Activated naive CD8-positive, alpha-beta T cell treated with anti-CD3 and anti-CD28 coated beads, Interleukin-2, amount 50 U/mL, for 16 hours (primary cell): ENCODE measurements around the gene ITPR3.
A peak's percentile ranks its signal among the peaks of the same experiment; 100 is the strongest.

ENCODE experiments used
- DNase-seq: peaks from one replicate; pipeline ENCODE4 v3.0.0-alpha.2; 2020; ENCODE audit warnings: low read depth, low spot score

The ITPR3 gene

GRCh38 chr6:33686981-33687975, 66.2 kb downstream of the ITPR3 start:
- DNase-seq: no peak

- no peak for DNase-seq
Observed at GRCh38 chr6:33688006-33688405, 66.9 kb downstream of the ITPR3 start.

GRCh38 chr6:33688451-33689147, 67.5 kb downstream of the ITPR3 start:
- no peak for DNase-seq

- DNase-seq: no peak
Observed at GRCh38 chr6:33689148-33689494, 68.0 kb downstream of the ITPR3 start.

DNA sequence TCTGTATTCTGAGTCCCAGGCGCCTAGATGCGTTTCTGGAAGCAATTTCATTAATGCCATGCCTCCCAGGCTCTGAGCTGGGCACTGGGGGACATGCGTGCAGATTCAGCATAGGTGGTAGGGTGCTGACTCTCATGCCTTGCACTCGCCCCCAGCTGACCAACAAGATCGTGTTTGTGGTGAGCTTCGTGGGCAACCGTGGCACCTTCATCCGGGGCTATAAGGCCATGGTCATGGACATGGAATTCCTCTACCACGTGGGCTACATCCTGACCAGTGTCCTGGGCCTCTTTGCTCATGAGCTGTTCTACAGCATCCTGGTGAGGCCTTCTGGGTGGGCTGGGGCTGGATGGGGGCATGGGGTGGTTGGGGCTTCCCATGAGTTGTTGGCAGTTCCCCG, 68.8 kb downstream of the ITPR3 start:
- no peak for DNase-seq

GRCh38 chr6:33690766-33691165, 69.6 kb downstream of the ITPR3 start:
- DNase-seq: no peak

- no peak for DNase-seq
Observed at GRCh38 chr6:33691456-33692077, 70.4 kb downstream of the ITPR3 start.

DNA sequence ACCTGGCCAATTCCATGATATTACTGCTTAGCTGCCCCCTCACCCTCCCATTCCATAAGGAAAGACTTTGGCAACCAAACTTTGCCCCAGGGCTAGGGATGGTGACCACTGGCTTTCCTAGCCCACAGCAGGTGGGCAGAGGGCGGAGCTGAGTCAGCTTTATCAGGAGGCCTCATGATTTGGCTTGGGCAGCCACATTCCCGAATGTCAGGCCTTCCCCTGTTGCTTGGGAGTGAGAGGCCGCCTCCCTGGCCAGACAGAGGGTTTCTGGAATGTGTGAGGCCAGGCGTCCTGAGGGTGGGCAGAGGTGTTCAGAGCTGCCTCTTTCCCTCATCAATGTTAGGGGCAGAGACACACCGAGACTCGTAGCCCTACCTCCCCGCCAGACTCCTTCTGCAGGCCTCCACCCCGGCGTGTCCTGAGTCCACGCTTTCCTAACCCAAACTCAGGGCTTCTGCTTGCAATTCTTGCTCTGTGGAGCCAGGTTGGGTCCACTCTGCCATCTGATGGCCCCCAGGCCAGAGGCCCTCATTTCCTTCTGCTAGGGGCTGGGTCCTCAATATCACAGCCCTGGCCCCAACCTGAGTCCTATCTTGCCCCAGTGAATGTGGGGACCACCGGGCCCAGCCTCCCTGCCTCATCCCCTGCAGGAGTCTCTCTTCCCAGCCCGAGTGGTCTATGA, 71.1 kb downstream of the ITPR3 start:
- DNase-seq: no peak

GRCh38 chr6:33692760-33693158, 71.6 kb downstream of the ITPR3 start:
- DNase-seq: no peak

- no peak for DNase-seq
Observed at GRCh38 chr6:33693186-33694105, 72.3 kb downstream of the ITPR3 start.

GRCh38 chr6:33694401-33694931, 73.3 kb downstream of the ITPR3 start:
- DNase-seq: peak; percentile 19

DNA sequence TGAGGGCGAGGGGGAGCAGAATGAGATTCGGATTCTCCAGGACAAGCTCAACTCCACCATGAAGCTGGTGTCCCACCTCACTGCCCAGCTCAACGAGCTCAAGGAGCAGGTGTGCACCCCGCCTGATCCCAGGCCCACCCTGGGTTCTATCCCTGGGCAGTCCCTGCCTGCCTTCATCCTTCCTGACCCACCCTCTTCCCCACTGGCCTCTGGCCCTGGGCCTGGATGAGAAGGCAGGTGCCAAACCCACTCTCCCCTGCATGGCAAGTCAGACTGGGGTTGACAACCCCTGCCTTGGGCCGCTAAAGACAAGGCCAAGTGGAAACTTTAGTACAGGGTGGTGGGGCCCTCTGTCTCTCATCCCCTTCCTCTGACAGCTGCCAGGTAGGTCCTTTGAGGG, 73.9 kb downstream of the ITPR3 start:
- no peak for DNase-seq

DNA sequence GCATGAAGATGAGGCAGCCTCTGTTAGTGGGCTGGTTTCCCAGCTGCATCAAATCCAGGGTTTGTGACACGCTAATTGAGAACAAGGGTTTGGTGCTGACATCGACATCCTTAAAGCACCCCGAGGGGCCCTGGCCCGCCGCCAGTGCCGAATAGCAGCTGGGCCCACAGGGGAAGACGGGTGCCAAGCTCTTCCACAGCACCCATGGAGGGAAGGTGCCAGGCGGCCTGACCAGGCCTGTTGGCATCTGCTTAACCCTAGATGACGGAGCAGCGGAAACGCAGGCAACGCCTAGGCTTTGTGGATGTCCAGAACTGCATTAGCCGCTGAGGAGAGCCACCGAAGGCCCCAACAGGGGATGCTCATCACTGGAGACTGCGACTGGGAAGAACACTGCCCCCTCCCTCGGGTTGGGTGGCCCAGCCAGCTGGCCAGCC, 74.3 kb downstream of the ITPR3 start:
- DNase-seq: no peak

DNA sequence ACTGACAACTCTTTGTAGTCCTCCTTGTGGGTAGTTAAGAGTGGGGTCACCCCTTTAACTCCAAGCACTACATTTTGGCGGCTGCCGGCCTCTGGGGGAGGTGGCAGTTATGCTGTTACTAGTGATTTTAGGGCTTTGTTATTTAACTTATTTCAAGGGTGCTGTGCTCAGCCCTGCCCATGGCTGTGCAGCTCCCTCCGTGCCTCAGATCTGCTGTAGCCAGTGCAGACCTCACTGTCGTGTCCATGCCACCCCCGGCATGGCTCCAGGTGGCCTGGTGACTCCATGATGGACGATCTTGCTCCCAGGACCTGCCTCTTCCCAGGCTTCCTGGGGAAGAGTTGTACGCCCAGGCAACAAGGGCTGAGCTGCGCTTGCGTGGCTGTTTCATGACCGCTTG, 75.0 kb downstream of the ITPR3 start:
- DNase-seq: no peak

DNA sequence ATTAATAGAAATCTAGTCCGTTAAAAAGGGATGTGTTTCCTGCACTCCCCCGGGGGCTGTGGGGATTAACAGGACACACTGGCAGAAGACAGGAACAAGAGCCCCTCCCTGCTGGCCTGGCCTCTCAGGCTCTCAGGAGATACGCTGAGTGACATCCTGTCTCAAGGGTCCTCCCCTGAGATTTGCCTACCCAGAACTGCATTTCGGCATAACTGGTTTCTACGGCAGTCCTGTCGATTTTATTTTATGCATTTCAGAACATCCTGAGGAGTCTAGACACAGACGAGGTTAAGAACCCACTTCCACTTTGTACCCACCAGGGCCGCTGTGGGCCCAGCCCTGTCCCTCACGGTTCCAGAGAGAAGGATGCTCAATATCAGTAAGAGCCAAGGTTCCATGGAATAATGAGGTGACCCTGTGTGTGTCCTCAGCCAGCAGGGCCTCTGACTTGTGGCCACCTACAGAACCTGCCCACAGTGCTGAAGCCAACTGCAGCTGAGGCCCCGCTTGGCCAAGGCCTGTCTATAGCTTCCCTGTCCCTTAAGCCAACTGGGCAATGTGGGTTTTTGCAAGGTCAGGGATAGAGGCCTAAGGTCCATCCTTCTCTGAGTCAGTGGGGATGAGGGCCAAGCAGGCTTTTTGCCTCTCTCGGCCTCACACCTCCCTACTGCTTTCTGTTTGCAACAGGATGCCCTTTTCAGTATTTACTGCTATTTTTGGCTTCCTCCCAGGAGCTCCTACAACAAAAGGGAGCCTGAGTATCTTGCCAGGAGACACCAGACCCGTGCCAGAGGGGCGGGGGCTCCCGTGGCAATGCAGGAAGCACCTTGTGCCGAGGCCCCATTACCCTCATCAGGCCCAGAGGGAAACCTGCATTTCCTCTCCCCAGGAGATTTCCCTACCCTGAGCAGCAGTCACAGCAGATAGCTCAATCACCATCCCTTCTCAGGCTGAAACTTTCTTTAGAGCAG, 75.7 kb downstream of the ITPR3 start:
- no peak for DNase-seq

DNA sequence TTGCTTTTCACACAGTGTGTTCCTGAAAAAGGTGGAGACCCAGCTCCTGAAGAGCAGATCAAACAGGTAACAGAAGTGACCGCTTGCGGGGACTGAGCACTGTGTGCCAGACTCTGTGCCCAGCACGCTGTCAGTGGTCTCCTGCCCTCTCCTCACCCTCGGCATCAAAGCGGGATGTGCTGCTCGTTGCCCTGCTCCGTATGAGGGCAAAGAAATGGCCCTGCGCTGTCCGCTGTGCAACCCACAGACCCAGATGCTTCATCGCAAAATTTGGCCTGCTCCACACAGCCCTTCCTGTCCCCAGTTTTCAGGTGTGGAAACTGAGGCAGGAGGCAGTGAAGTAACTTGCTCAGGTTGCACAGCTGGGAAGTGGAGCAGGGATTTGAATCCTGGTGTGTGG, 76.7 kb downstream of the ITPR3 start:
- no peak for DNase-seq

GRCh38 chr6:33698494-33698893, 77.4 kb downstream of the ITPR3 start:
- DNase-seq: no peak

GRCh38 chr6:33699131-33699530, 78.0 kb downstream of the ITPR3 start:
- DNase-seq: no peak

DNA sequence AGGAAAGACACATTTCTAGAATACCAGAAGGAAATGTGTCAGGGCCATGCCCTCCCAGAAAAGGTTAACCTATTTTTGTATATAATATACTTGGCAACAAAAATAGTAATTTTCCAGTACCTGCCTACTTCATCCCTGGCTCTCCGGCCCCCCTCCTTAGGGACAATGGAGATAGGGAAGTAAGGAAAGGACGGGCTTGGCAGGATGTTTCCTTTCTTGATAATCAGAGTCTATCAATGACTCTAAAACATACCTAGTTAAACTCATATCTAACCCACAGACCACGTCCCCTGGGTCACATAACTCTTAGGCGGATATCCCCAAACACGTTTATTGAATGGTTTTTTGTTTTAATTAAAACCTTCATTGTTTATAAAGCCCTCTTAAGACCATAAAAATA, 78.6 kb downstream of the ITPR3 start:
- DNase-seq: no peak
